SHP77 treated with DMSO at 0.1 percent for 48 hours (cell line): ENCODE results near the gene SLC30A1.
"Not testable (repeated sequence)": the region's sequence is repeated elsewhere in the genome, so short reads cannot be mapped to it uniquely, and the experiment has no call there.

Experiments used
- DNase-seq: peaks from one replicate; lab custom pipeline; 2025; lab: John Stamatoyannopoulos, UW

Gene SLC30A1

GRCh38 chr1:211583011-211583992 is 4.3 kb upstream of the SLC30A1 start:
- no peak for DNase-seq

GRCh38 chr1:211581526-211581925 is 2.6 kb upstream of the SLC30A1 start:
- no peak for DNase-seq

GRCh38 chr1:211580303-211580687 is 1.3 kb upstream of the SLC30A1 start:
- no peak for DNase-seq

- DNase-seq: peak; percentile 45
Observed at GRCh38 chr1:211579440-211580302, 710 bp upstream of the SLC30A1 start.

- no peak for DNase-seq
Observed at GRCh38 chr1:211577819-211578639, 932 bp downstream of the SLC30A1 start.

- no peak for DNase-seq
Observed at GRCh38 chr1:211577277-211577818, 1.6 kb downstream of the SLC30A1 start.

GRCh38 chr1:211576717-211577116 is 2.2 kb downstream of the SLC30A1 start:
- DNase-seq: no peak

DNA sequence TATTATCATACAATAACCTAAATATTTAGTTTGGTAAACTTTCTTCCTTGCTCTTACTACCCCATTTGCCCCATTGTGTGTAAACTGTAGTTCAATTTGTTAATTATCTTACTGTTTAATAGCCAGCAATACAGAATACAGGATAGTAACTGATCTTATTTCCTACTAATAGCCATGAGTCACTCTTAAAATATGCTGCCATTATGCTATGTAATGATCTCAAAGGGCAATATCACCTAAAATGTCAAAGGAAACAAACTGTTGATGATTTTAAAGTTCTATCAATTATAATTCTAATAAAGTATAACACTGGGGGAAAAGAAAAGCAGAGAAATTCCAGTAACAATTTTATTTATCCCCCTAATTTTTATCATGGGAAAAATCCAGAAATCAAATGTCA is 4.3 kb downstream of the SLC30A1 start:
- DNase-seq: no peak

GRCh38 chr1:211571998-211572397 is 7.0 kb downstream of the SLC30A1 start:
- no peak for DNase-seq

GRCh38 chr1:211570378-211570777 is 8.6 kb downstream of the SLC30A1 start:
- not testable (repeated sequence) for DNase-seq

DNA sequence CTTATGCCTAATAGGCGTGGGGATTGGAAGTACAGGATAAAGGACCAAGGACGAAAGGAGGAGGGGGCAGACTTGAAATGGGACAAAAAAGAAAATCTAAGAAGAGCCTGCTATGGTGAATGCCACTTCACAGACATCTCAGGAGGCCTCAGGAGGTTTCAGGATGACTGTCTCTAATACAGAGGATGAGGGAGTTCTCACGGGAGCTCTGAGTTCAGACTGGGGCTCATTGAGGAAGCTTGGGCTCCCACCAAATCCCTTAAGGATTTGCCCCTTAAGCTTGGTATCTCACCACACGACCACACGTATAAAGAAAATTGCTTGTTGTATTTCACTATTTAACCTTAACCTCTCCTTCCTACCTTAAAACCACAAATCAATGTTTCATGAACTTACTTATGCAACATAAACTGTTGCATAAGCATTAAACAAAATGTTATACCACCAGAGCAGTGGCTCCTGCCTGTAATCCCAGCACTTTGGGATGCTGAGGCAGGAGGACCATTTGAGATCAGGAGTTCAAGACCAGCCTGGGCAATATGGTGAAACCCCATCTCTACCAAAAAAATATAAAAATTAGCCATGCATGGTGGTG is 12.4 kb downstream of the SLC30A1 start:
- DNase-seq: no peak

DNA sequence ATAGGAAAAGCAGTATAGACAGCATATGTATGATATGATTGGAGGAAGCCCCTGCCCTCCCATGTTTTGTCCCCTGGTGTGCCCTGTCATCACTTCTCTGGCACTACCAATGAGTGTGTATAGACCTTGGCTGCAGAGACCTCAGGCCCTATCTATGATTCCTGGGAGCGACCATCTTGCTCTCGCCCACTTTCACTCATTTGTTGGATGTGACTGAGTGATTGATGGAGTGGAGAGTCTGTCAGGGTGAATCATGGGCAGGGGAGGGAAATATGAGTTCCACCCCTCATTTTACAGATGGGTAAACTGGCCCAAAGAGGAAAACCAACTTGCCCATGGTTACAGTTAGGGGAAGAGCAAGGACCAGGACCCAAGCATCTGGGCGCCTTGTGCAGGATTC is 14.9 kb downstream of the SLC30A1 start:
- DNase-seq: no peak

GRCh38 chr1:211559222-211560010 is 19.5 kb downstream of the SLC30A1 start:
- no peak for DNase-seq

DNA sequence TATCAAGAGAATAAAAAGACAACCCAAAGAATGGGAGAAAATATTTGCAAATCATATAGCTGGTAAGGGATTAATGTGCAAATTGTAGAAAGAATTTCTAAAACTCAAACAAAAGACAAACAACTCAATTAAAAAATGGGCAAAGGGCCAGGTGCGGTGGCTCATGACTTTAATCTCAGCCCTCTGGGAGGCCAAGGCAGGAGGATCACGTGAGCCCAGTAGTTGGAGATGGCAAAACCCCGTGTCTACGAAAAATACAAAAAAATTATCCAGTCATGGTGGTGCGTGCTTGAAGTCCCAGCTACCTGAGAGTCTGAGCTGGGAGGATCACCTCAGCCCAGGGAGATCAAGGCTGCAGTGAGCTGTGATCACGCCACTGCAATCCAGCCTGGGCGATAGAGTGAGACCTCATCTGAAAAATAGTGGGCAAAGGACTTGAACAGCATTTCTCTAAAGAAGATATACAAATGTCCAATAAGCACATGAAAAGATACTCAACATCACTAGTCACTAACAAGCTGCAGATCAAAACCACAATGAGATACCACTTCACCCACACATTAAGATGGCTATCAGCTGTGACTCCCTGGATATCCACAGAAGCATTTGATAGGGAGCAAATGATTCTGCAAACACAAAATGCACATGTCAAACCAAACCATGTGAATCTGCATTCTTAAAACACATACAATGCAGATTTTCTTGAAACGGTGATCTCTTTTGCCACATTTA is 20.9 kb downstream of the SLC30A1 start:
- no peak for DNase-seq

- DNase-seq: no peak
Observed at GRCh38 chr1:211553549-211553948, 25.4 kb downstream of the SLC30A1 start.

- DNase-seq: no peak
Observed at GRCh38 chr1:211551638-211552460, 27.1 kb downstream of the SLC30A1 start.

DNA sequence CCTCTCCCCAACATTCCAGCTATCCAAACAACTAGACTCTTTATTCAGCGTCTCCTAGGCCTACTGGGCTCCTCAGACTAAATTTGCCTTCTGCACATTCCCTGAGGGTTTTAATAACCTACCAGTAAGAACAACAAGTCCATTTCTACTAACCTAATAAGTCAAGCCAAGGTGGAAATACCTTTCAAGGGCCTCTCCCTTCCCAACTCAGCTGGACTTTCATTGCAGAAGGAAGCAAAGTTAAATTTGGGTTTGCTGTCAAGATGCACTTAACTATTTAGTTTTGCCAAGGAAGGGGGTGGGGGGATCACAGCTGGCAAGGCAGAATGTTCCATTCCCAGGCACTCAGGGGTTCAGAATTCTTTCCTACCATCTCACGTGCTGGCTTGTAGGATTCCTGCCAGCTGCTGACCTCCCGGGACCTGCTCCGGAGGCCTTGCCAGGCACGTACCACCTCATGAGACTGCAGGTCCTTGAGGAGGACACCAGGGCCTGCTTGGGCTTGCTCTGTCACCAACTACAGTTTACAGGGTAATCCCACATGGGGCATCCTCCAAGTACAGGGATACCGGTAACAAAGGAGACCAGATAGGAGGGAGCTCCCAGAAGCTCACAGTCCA is 29.8 kb downstream of the SLC30A1 start:
- DNase-seq: no peak

DNA sequence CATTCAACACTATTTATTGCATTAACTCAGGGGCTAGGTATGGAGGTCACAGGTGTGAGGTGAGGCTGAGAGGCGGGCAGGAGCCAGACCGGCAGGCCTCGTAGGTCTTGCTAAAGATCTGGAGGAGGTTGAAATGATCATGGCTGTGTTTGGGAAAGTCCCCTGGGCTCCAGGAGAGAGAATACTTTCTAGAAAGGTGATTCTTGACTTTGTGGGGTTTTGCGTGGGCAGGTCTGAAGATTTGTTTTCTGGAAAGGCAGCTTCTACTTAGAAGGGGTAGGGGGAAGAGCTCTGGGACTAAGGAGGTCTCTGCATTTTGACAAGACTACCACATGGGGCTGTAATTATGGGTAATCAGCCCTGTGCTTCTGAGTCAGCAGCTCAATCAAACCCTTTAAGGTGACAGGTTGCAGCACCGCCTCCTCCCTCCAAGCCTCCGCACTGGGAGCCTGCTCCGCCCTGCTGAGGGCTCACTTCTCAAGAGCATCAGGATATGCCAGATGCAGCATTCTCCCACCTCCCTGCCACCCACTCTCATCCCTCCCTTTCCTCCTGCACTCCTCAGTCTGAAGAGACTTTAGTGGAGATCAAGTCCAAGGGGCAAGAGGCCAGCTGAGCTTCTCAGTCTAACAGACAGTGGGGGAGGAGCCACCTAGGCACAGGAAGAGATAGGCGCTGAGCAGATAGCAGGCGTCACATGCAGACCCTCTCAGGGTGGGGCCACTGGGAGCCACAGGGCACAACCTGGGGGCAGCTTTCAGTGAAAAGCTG is 30.5 kb downstream of the SLC30A1 start:
- DNase-seq: no peak
